ENCODE results near the gene RNGTT. TPM values are rescaled to one million over a fixed set of nuclear protein-coding genes. Genes with fewer than 3 reads are reported as not detected.

Gene RNGTT
- total RNA-seq, 1 donor from 2014 or later: 23.3 TPM

- peaks cover 30% of the 10 kb centered on the region for H3K36me3 Mint-ChIP-seq (ENCODE audit: low read depth)
- peaks cover 17% of the 10 kb centered on the region for H3K9me3 Mint-ChIP-seq
- H3K27me3 Mint-ChIP-seq (ENCODE audit: low read depth): no peaks in the 10 kb centered on the region
- no peaks in the 10 kb centered on the region for H3K4me1 Mint-ChIP-seq
- no peak for DNase-seq (ENCODE audit: low read depth, low spot score)
- TF ChIP-seq CTCF (conservative IDR thresholded peaks at IDR 0.05): no peak
- H3K4me3 Mint-ChIP-seq: no peak overlapping the region
- H3K27ac Mint-ChIP-seq (ENCODE audit: unreplicated experiment): no peak overlapping the region
Observed at GRCh38 chr6:88825856-88826255, 137.6 kb downstream of the RNGTT start.

GRCh38 chr6:88823998-88824397 is 139.4 kb downstream of the RNGTT start:
- DNase-seq (ENCODE audit: low read depth, low spot score): no peak
- no peaks in the 10 kb centered on the region for H3K4me1 Mint-ChIP-seq
- no peak for TF ChIP-seq CTCF (conservative IDR thresholded peaks at IDR 0.05)
- no peak overlapping the region for H3K4me3 Mint-ChIP-seq
- no peak overlapping the region for H3K27ac Mint-ChIP-seq (ENCODE audit: unreplicated experiment)
- no peaks in the 10 kb centered on the region for H3K27me3 Mint-ChIP-seq (ENCODE audit: low read depth)
- H3K36me3 Mint-ChIP-seq (ENCODE audit: low read depth): peaks cover 14% of the 10 kb centered on the region
- H3K9me3 Mint-ChIP-seq: peaks cover 4% of the 10 kb centered on the region

- Mint-ChIP-seq H3K4me3 (no peak overlapping the region), H3K4me1 (no peaks in the 10 kb centered on the region), H3K27ac (ENCODE audit: unreplicated experiment) (no peak overlapping the region), H3K9me3 (no peaks in the 10 kb centered on the region), H3K36me3 (ENCODE audit: low read depth) (peaks cover 8% of the 10 kb centered on the region), H3K27me3 (ENCODE audit: low read depth) (no peaks in the 10 kb centered on the region)
- no peak for DNase-seq (ENCODE audit: low read depth, low spot score)
- no peak for TF ChIP-seq CTCF (conservative IDR thresholded peaks at IDR 0.05)
Observed at GRCh38 chr6:88815491-88815890, 147.9 kb downstream of the RNGTT start.

- no peak for TF ChIP-seq CTCF (conservative IDR thresholded peaks at IDR 0.05)
- DNase-seq (ENCODE audit: low read depth, low spot score): no peak
- Mint-ChIP-seq H3K4me1 (no peaks in the 10 kb centered on the region), H3K27ac (ENCODE audit: unreplicated experiment) (no peak overlapping the region), H3K4me3 (no peak overlapping the region), H3K36me3 (ENCODE audit: low read depth) (peaks cover 8% of the 10 kb centered on the region), H3K27me3 (ENCODE audit: low read depth) (no peaks in the 10 kb centered on the region), H3K9me3 (no peaks in the 10 kb centered on the region)
Observed at GRCh38 chr6:88814909-88815308, 148.5 kb downstream of the RNGTT start.

- Mint-ChIP-seq H3K27me3 (ENCODE audit: low read depth) (no peaks in the 10 kb centered on the region), H3K9me3 (no peaks in the 10 kb centered on the region), H3K36me3 (ENCODE audit: low read depth) (peaks cover 8% of the 10 kb centered on the region), H3K4me3 (no peak overlapping the region), H3K4me1 (no peaks in the 10 kb centered on the region), H3K27ac (ENCODE audit: unreplicated experiment) (no peak overlapping the region)
- no peak for TF ChIP-seq CTCF (conservative IDR thresholded peaks at IDR 0.05)
- DNase-seq (ENCODE audit: low read depth, low spot score): no peak
Observed at GRCh38 chr6:88813045-88813444, 150.4 kb downstream of the RNGTT start.

GRCh38 chr6:88810701-88811100 is 152.7 kb downstream of the RNGTT start:
- TF ChIP-seq CTCF (conservative IDR thresholded peaks at IDR 0.05): no peak
- Mint-ChIP-seq H3K27ac (ENCODE audit: unreplicated experiment) (no peak overlapping the region), H3K9me3 (peaks cover 13% of the 10 kb centered on the region), H3K4me3 (no peak overlapping the region), H3K4me1 (no peaks in the 10 kb centered on the region), H3K27me3 (ENCODE audit: low read depth) (no peaks in the 10 kb centered on the region), H3K36me3 (ENCODE audit: low read depth) (peaks cover 18% of the 10 kb centered on the region)
- no peak for DNase-seq (ENCODE audit: low read depth, low spot score)

Measured in neural crest cell (in vitro differentiated cells).